Epithelial cell of proximal tubule (primary cell): Measurements from ENCODE around the gene SIM2. TPM values are rescaled to one million over a fixed set of nuclear protein-coding genes. Genes with fewer than 3 reads are reported as not detected.

Experiments
- DNase-seq: peaks from one replicate; pipeline ENCODE4 v3.0.0-alpha.2; 2011; ENCODE audit warnings: low read depth
- H3K4me3 ChIP-seq: 2 replicates; pipeline ENCODE4 v1.5.1; 2011; ENCODE audit warnings: low read depth, mild to moderate bottlenecking, low read length
- CTCF ChIP-seq: conservative IDR thresholded peaks from 2 replicates; pipeline ENCODE4 v1.5.1; 2012; ENCODE audit warnings: low read depth, mild to moderate bottlenecking, low read length
- total RNA-seq: library from RNA; depleted of rRNA; stranded (reverse); fragments of >200 nt; gene quantifications from 2 replicates; pipeline ENCODE4 v1.2.3, GENCODE V29; 2015

The SIM2 gene
- total RNA-seq, 1 donor from 2014 or later, result 22.3 TPM

- DNase-seq, result no peak
- TF ChIP-seq CTCF, result no peak
- no peak overlapping the region for H3K4me3 ChIP-seq
These were observed 33.3 kb downstream of the SIM2 start for GRCh38 chr21:36732217-36732616.

- no peak for DNase-seq
- no peak for TF ChIP-seq CTCF
- no peak overlapping the region for H3K4me3 ChIP-seq
These were observed 33.8 kb downstream of the SIM2 start for GRCh38 chr21:36732761-36733160.

- TF ChIP-seq CTCF, result no peak
- no peak overlapping the region for H3K4me3 ChIP-seq
- no peak for DNase-seq
These were observed 34.9 kb downstream of the SIM2 start for GRCh38 chr21:36733857-36734256.

- H3K4me3 ChIP-seq, result no peak overlapping the region
- TF ChIP-seq CTCF, result no peak
- no peak for DNase-seq
These were observed 35.7 kb downstream of the SIM2 start for GRCh38 chr21:36734367-36735200.

- no peak for DNase-seq
- no peak for TF ChIP-seq CTCF
- H3K4me3 ChIP-seq, result no peak overlapping the region
These were observed 36.2 kb downstream of the SIM2 start for GRCh38 chr21:36735201-36735515.

- no peak for DNase-seq
- TF ChIP-seq CTCF, result no peak
- H3K4me3 ChIP-seq, result no peak overlapping the region
These were observed 36.9 kb downstream of the SIM2 start for GRCh38 chr21:36735724-36736320.
